BJ (cell line): ENCODE results near the gene LTBP4. TPM values are rescaled to one million over a fixed set of nuclear protein-coding genes. Genes with fewer than 3 reads are reported as not detected.
A peak's percentile ranks its signal among the peaks of the same experiment; 100 is the strongest.

ENCODE experiments used
- CTCF ChIA-PET: fragments of 350-600 bp; formaldehyde crosslinking; extraction: SDS; loops from one replicate; lab custom pipeline; 2021; ENCODE audit warnings: antibody characterized with exemption, inconsistent platforms; lab: Yijun Ruan, JAX
- POLR2A ChIA-PET: fragments of 300-600 bp; sonication (Branson Sonifier 250); formaldehyde crosslinking; extraction: SDS; loops from one replicate; lab custom pipeline; 2021; ENCODE audit warnings: antibody characterized with exemption; lab: Charles Lee
- DNase-seq: peaks from one replicate; pipeline ENCODE4 v3.0.0-alpha.2; 2011; ENCODE audit warnings: low read depth
- H3K27me3 ChIP-seq: 2 replicates; pipeline ENCODE4 v1.6.0; 2011; ENCODE audit warnings: low read length; ENCODE audit not compliant: control insufficient read depth, insufficient read depth
- H3K36me3 ChIP-seq: 2 replicates; pipeline ENCODE4 v1.5.1; 2011; ENCODE audit warnings: low read length; ENCODE audit not compliant: control insufficient read depth, insufficient read depth
- H3K4me3 ChIP-seq: 2 replicates; pipeline ENCODE4 v1.5.1; 2011; ENCODE audit warnings: low read depth, mild to moderate bottlenecking, control low read depth, low read length
- CTCF ChIP-seq: IDR thresholded peaks from 2 replicates; pipeline ENCODE4 v1.5.1; 2011; ENCODE audit warnings: low read depth, mild to moderate bottlenecking, control low read depth, inconsistent platforms, low read length, moderate library complexity; ENCODE audit not compliant: insufficient read depth
- polyA plus RNA-seq: library from polyadenylated mRNA; depleted of rRNA; stranded (reverse); fragments of >200 nt; gene quantifications from 2 replicates; pipeline ENCODE4 v1.2.3, GENCODE V29; 2011

The LTBP4 gene
- polyA plus RNA-seq, 1 experiment = 14.5 TPM

- Histone ChIP-seq H3K36me3 (peaks cover 3% of the 10 kb centered on the region; the same call in 1 of the 2 replicates), H3K4me3 (no peak overlapping the region), H3K27me3 (no peaks in the 10 kb centered on the region)
- ChIA-PET CTCF (interaction anchor here (1.4 kb wide), 1 partner anchor 43 kb away, joined by 4 read pairs; no protein-coding TSS in a partner anchor), POLR2A (no interaction called here)
- TF ChIP-seq CTCF = no peak
- no peak for DNase-seq
Measured at GRCh38 chr19:40592170-40592569, 9.0 kb upstream of the LTBP4 start.

GRCh38 chr19:40594255-40594654 is 6.9 kb upstream of the LTBP4 start:
- DNase-seq = no peak

GRCh38 chr19:40594657-40595091 is 6.5 kb upstream of the LTBP4 start:
- DNase-seq = no peak
- ChIA-PET CTCF (interaction anchor here (0.6 to 2.9 kb wide), 10 partner anchors 8 to 302 kb away, joined by 3 to 16 read pairs (median 4); no protein-coding TSS in a partner anchor), POLR2A (no interaction called here)
- no peaks in the 10 kb centered on the region for H3K27me3 ChIP-seq
- 0 out of 2 replicates have a peak overlapping the region, but pooled peaks have one; percentile 10 for H3K4me3 ChIP-seq
- H3K36me3 ChIP-seq = no peaks in the 10 kb centered on the region
- TF ChIP-seq CTCF = peak; percentile 33; the same call in 1 of the 2 replicates

More at GRCh38 chr19:40594255-40594654, 6.9 kb upstream of the LTBP4 start:
- Histone ChIP-seq H3K27me3 (no peaks in the 10 kb centered on the region), H3K36me3 (no peaks in the 10 kb centered on the region), H3K4me3 (no peak overlapping the region)
- CTCF ChIA-PET = interaction anchor here (0.6 to 1.1 kb wide), 5 partner anchors 9 to 302 kb away, joined by 3 to 4 read pairs (median 3); no protein-coding TSS in a partner anchor
- POLR2A ChIA-PET = no interaction called here
- no peak for TF ChIP-seq CTCF

GRCh38 chr19:40596608-40597328 is 4.4 kb upstream of the LTBP4 start:
- H3K4me3 ChIP-seq = peak overlapping the region; percentile 37
- H3K36me3 ChIP-seq = no peaks in the 10 kb centered on the region
- TF ChIP-seq CTCF = no peak
- ChIA-PET CTCF (interaction anchor here (0.6 to 2.9 kb wide), 3 partner anchors 19 to 292 kb away, joined by 3 to 16 read pairs (median 4); no protein-coding TSS in a partner anchor), POLR2A (no interaction called here)
- no peak for DNase-seq
- H3K27me3 ChIP-seq = 0 out of 2 replicates have a peak, but pooled peaks cover 2% of the 10 kb centered on the region

GRCh38 chr19:40597329-40597838 is 3.8 kb upstream of the LTBP4 start:
- ChIA-PET POLR2A (no interaction called here), CTCF (interaction anchor here (2.9 to 4.0 kb wide), 2 partner anchors 27 to 36 kb away, joined by 16 read pairs; no protein-coding TSS in a partner anchor)
- TF ChIP-seq CTCF = no peak
- H3K27me3 ChIP-seq = 0 out of 2 replicates have a peak, but pooled peaks cover 2% of the 10 kb centered on the region
- no peaks in the 10 kb centered on the region for H3K36me3 ChIP-seq
- no peak for DNase-seq
- peak overlapping the region; percentile 37 for H3K4me3 ChIP-seq
